ENCODE data around the gene CROCC2.

The CROCC2 gene

DNA sequence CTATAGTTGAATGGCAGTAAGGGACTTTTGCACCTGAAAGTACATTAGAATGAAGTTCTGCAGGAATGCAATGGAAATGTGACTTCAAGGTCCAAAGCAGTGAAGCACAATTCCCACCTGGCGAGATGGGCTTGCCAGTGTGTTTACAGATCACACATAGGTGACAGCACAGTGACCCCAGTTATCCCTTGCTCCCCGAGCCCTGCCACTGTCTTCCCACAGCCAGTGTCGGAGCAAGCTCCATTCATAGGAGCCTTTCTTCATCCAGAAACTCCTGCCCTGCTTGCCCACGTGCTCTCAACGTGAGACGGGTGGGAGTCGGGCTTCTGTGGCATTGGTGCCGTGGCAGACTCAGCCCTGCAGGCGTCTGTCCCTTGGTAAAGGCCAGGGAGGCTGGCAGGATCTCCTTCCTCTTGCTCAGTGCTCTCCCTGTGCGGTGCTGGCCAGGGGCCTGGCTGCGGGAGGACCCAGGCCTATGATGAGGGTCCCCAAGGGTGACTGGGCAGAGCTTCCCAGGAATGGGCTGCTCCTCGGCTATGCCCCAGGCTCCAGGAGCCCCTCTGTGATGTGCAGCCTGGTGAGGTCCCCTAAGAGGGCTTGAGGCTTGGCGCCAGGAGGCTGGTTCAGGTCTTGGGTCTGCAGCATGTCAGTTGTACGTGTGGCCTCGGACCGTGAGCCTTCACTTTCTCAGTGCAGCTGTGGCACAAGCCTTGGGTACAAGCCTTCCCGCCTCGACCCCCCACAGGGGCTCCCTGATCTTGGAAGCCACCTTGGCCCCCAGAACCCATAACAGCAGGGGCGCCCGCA lies 132.4 kb downstream of the CROCC2 start:
- no peak for DNase-seq (ENCODE audit: low read depth)

- DNase-seq (ENCODE audit: low read depth) = no peak
Measured at GRCh38 chr2:241039416-241039815, 133.3 kb downstream of the CROCC2 start.

DNA sequence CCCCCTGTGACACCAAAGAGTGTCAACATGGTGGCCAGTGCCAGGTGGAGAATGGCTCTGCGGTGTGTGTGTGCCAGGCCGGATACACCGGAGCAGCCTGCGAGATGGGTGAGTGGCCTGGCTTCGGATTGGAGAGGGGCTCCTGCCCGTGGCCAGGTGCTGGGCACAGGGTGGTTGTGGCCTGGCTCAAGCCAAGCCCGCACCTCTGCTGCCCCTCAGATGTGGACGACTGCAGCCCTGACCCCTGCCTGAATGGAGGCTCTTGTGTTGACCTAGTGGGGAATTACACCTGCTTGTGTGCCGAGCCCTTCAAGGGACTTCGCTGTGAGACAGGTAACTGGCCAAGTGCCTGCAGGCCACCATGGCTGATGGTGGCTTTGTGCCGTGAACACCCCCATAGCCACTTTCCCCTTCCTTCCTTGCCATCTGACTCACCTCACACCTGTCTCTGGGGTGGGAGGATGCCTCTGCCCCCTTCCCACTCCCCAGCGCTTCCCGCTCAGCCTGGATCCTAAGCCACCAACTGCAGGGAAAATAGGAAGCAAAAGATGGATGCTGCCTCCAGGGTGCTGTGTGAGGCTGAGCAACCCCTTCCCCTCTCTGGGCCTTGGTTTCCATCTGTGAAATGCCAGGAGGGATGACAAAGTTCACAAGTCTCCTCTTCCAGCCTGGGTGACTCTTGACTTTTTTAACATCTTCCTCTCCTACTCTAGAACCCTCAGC lies 134.1 kb downstream of the CROCC2 start:
- DNase-seq (ENCODE audit: low read depth) = no peak

DNA sequence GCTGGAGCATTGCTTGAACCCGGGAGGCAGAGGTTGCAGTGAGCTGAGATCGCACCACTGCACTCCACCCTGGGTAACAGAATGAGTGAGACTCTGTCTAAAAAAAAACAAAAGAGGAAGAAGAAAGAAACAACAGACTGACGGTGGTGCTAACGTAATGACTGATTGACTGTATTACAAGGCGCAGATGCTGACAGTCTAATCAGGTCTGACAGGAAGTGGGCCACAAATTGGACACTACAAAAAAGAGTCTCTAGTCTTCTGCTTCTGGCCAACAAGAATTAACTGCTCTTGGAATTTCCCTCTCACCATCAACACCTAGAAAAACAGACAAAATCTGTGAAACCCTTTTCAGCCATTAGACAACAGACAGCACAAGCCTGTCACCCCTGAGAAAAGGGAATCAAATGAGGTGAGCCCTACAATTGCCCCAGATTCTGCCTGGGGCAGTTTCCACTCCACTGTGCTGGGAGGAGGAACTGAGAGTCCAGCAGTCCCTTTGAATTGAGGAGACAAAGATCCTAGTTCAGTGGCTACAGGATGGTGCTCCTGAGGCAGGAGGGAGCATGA lies 135.5 kb downstream of the CROCC2 start:
- DNase-seq (ENCODE audit: low read depth) = no peak
